ENCODE results near the gene UFC1. TPM values are rescaled to one million over a fixed set of nuclear protein-coding genes. Genes with fewer than 3 reads are reported as not detected.

The UFC1 gene
- total RNA-seq, 1 donor: 118 TPM

- Histone ChIP-seq H3K4me3 (ENCODE audit: low read length) (no peak overlapping the region), H3K4me1 (ENCODE audit: insufficient read depth, low read length) (peaks cover 59% of the 10 kb centered on the region), H3K27me3 (ENCODE audit: insufficient read depth, low read length) (no peaks in the 10 kb centered on the region), H3K9me3 (ENCODE audit: low read depth, low read length) (no peaks in the 10 kb centered on the region)
Observed at GRCh38 chr1:161128591-161129420, 25.0 kb upstream of the UFC1 start.

DNA sequence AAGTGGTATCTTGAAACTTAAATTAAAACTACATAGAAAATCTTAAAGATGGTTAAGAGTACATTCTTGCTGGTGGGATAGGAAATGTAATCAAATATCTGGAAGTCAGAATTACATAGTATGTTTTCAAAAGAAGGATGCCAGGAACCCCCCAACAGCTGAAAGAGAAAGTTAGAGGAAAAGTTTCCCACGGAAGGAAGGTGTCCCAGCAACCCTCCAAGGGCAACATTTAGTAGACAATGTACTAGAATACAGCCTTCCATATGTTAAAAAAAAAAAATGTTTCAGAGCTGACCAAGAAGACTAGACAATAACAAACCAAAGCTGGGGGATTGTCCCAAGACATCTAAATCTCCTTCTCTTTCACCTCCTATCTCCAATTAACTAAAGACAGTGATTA lies 23.5 kb upstream of the UFC1 start:
- no peaks in the 10 kb centered on the region for H3K9me3 ChIP-seq (ENCODE audit: low read depth, low read length)
- no peaks in the 10 kb centered on the region for H3K27me3 ChIP-seq (ENCODE audit: insufficient read depth, low read length)
- H3K4me1 ChIP-seq (ENCODE audit: insufficient read depth, low read length): peaks cover 71% of the 10 kb centered on the region
- no peak overlapping the region for H3K4me3 ChIP-seq (ENCODE audit: low read length)

DNA sequence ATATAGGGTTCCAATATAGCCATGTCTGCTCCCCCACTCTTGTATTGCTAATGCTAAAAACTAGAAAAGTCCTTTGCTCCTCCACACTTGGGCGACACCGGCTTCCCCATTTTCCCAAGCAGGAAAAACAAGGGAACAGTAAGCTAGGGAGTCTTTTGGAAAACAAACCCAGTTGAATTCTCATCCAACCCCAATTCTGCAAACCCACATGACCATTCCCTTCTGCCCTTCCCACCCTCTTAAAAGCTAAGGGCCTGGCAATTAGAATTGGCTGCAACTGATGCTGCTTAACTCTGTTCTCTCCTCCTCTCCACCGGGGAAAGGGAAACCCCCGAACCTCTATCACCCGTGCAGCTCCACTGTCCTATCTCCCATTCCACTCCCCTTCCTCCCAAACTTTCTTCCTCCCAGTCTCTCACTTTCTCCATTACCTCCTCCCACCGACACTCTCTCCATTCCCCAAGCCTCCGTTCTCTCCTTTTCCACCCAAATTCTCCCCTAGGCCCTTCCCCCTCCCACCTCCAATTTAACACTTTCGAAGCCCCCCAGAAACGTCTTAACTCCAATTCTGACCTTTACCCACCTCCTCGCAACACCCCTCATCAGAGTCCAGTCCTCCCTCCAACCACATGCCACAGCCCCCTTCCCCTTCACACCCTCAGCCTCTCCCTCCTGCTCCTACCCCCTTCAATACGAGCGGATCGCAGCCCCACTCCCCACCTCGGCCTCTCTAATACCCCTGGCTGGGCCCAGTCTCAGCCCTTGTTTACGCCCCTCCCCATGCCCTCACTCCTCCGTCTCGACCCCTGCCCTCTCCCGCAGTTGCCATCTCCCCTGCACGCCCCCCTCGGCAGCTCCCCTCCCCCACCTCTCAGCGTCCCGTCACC lies 22.0 kb upstream of the UFC1 start:
- peak overlapping the region; percentile 97 for H3K4me3 ChIP-seq (ENCODE audit: low read length)
- peaks cover 81% of the 10 kb centered on the region for H3K4me1 ChIP-seq (ENCODE audit: insufficient read depth, low read length)
- no peaks in the 10 kb centered on the region for H3K27me3 ChIP-seq (ENCODE audit: insufficient read depth, low read length)
- H3K9me3 ChIP-seq (ENCODE audit: low read depth, low read length): no peaks in the 10 kb centered on the region

- Histone ChIP-seq H3K4me3 (ENCODE audit: low read length) (peak within 1 kb of the TSS; percentile 97), H3K4me1 (ENCODE audit: insufficient read depth, low read length) (peaks cover 80% of the 10 kb centered on the region), H3K27me3 (ENCODE audit: insufficient read depth, low read length) (no peaks in the 10 kb centered on the region), H3K9me3 (ENCODE audit: low read depth, low read length) (no peaks in the 10 kb centered on the region)
Observed at GRCh38 chr1:161132410-161133219, 21.2 kb upstream of the UFC1 start, which contains the start of gene DEDD. DEDD (minus strand) TSS chr1:161132667; CDS start chr1:161124462, 8,205 bp downstream.

DNA sequence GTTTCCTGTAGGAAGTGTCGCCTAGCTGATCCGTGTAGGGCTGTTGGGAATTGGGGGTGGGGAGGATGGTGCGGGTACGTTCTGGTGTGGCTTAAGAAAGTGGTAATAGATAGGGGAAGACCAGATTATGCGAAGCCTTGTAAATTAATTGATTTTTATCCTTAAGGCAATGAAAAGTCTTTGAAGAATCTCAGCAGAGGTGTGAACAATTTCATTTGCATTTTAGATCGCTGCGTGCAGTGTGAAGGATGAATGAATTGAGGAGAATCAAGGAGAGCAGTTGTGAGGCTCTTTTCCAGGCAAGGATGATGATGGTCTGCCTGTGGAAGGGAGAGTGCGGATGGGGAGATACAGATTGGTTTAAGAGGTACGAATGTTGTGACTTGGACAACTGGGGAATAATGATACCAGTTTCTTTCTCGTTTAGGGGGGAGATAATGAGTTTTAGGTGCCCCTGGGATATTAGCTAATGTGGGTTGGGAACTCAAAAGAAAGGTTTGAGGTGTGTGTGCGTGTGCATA lies 20.5 kb upstream of the UFC1 start:
- H3K27me3 ChIP-seq (ENCODE audit: insufficient read depth, low read length): no peaks in the 10 kb centered on the region
- H3K4me3 ChIP-seq (ENCODE audit: low read length): peak overlapping the region; percentile 97
- H3K9me3 ChIP-seq (ENCODE audit: low read depth, low read length): no peaks in the 10 kb centered on the region
- peaks cover 80% of the 10 kb centered on the region for H3K4me1 ChIP-seq (ENCODE audit: insufficient read depth, low read length)

- Histone ChIP-seq H3K27me3 (ENCODE audit: insufficient read depth, low read length) (no peaks in the 10 kb centered on the region), H3K4me1 (ENCODE audit: insufficient read depth, low read length) (peaks cover 58% of the 10 kb centered on the region), H3K4me3 (ENCODE audit: low read length) (no peak overlapping the region), H3K9me3 (ENCODE audit: low read depth, low read length) (no peaks in the 10 kb centered on the region)
Observed at GRCh38 chr1:161137881-161138280, 15.9 kb upstream of the UFC1 start.

DNA sequence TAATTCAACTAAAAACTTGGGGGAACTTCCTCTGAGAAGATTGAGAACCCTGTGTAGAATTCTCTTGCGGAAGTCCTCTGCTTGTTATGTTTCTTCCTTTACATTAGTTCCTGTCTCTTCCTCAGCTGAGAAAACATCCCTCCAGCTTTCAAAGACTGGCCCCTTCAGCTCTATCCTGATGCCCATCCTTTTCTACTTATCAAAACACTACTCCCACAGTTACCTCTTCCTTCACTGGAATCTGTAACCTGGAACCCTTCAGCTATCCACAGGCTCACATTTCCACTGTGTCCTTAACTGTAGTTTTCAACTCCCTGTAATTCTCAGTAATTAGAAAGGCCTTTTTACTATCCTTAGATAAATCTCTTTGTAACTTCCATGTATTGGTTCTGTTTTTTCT lies 15.3 kb upstream of the UFC1 start:
- no peaks in the 10 kb centered on the region for H3K9me3 ChIP-seq (ENCODE audit: low read depth, low read length)
- peaks cover 55% of the 10 kb centered on the region for H3K4me1 ChIP-seq (ENCODE audit: insufficient read depth, low read length)
- H3K27me3 ChIP-seq (ENCODE audit: insufficient read depth, low read length): no peaks in the 10 kb centered on the region
- no peak overlapping the region for H3K4me3 ChIP-seq (ENCODE audit: low read length)

DNA sequence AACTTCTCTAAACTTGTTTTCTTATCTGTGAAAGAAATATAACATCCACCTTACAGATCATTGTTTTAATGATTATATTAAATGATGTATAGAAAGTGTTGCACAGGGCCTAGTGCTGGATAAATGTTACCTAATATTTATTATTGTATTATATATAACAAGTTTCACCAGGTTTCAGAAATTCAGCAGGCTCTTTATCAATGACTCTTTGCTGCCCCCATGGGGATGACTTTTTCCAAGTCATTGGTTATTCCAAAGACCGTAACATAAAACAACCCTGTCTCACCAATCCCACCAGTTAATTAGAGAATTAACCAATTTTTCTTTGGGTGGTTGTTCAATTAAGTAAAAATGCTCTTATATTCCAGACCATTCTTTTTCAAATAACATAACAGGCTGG lies 14.0 kb upstream of the UFC1 start:
- Histone ChIP-seq H3K27me3 (ENCODE audit: insufficient read depth, low read length) (no peaks in the 10 kb centered on the region), H3K4me3 (ENCODE audit: low read length) (no peak overlapping the region), H3K4me1 (ENCODE audit: insufficient read depth, low read length) (peaks cover 41% of the 10 kb centered on the region), H3K9me3 (ENCODE audit: low read depth, low read length) (no peaks in the 10 kb centered on the region)

GRCh38 chr1:161140755-161141400 lies 12.9 kb upstream of the UFC1 start:
- no peak overlapping the region for H3K4me3 ChIP-seq (ENCODE audit: low read length)

GRCh38 chr1:161145832-161146231 lies 7.9 kb upstream of the UFC1 start:
- Histone ChIP-seq H3K27me3 (ENCODE audit: insufficient read depth, low read length) (no peaks in the 10 kb centered on the region), H3K4me3 (ENCODE audit: low read length) (no peak overlapping the region), H3K9me3 (ENCODE audit: low read depth, low read length) (no peaks in the 10 kb centered on the region), H3K4me1 (ENCODE audit: insufficient read depth, low read length) (no peaks in the 10 kb centered on the region)

More at GRCh38 chr1:161140755-161141400, 12.9 kb upstream of the UFC1 start:
- Histone ChIP-seq H3K27me3 (ENCODE audit: insufficient read depth, low read length) (no peaks in the 10 kb centered on the region), H3K4me1 (ENCODE audit: insufficient read depth, low read length) (peaks cover 36% of the 10 kb centered on the region), H3K9me3 (ENCODE audit: low read depth, low read length) (no peaks in the 10 kb centered on the region)

DNA sequence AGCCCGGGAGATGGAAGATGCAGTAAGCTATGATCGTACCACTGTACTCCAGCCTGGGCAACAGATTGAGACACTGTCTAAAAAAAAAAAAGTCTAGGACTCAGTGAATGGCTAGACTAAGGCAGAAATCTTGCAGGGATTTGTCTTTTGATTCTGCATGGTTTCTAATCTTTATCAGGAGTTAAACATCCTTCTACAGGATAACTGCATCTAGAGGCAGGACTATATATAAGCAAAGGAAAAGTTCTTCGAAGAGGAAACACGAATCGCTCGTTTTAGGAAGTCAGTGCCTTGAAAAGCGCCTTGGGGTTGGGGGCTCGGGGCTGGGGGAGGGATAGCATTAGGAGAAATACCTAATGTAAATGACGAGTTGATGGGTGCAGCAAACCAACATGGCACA lies 602 bp upstream of the UFC1 start:
- no peaks in the 10 kb centered on the region for H3K27me3 ChIP-seq (ENCODE audit: insufficient read depth, low read length)
- H3K4me3 ChIP-seq (ENCODE audit: low read length): peak overlapping the region; percentile 77

GRCh38 chr1:161157867-161158266 lies 4.1 kb downstream of the UFC1 start:
- Histone ChIP-seq H3K9me3 (ENCODE audit: low read depth, low read length) (no peaks in the 10 kb centered on the region), H3K27me3 (ENCODE audit: insufficient read depth, low read length) (no peaks in the 10 kb centered on the region), H3K4me3 (ENCODE audit: low read length) (no peak overlapping the region), H3K4me1 (ENCODE audit: insufficient read depth, low read length) (peaks cover 38% of the 10 kb centered on the region)

More for the DNA sequence above, 602 bp upstream of the UFC1 start:
- H3K9me3 ChIP-seq (ENCODE audit: low read depth, low read length): no peaks in the 10 kb centered on the region
- peaks cover 16% of the 10 kb centered on the region for H3K4me1 ChIP-seq (ENCODE audit: insufficient read depth, low read length)

- no peaks in the 10 kb centered on the region for H3K27me3 ChIP-seq (ENCODE audit: insufficient read depth, low read length)
- peaks cover 35% of the 10 kb centered on the region for H3K4me1 ChIP-seq (ENCODE audit: insufficient read depth, low read length)
- no peaks in the 10 kb centered on the region for H3K9me3 ChIP-seq (ENCODE audit: low read depth, low read length)
- H3K4me3 ChIP-seq (ENCODE audit: low read length): no peak overlapping the region
Observed at GRCh38 chr1:161158316-161159010, 4.7 kb downstream of the UFC1 start.

All from mononuclear cell (primary cell).